CD4-positive, alpha-beta T cell treated with Interleukin-6 at 100 ng/mL for 8 hours (primary cell): ENCODE results near the gene VPS26C.

Experiments
- DNase-seq: peaks from one replicate; pipeline ENCODE4 v3.0.0-alpha.2; 2020; ENCODE audit warnings: mixed read lengths, low spot score

Gene VPS26C

GRCh38 chr21:37264808-37265207 lies 2.3 kb downstream of the VPS26C start:
- DNase-seq = no peak

GRCh38 chr21:37263827-37264600 lies 3.1 kb downstream of the VPS26C start:
- DNase-seq = no peak

GRCh38 chr21:37259426-37259825 lies 7.7 kb downstream of the VPS26C start:
- DNase-seq = no peak

GRCh38 chr21:37257967-37258877 lies 8.9 kb downstream of the VPS26C start:
- peak; percentile 71 for DNase-seq

GRCh38 chr21:37257511-37257966 lies 9.6 kb downstream of the VPS26C start:
- DNase-seq = no peak

- no peak for DNase-seq
Observed at GRCh38 chr21:37253991-37254390, 13.1 kb downstream of the VPS26C start.

- no peak for DNase-seq
Observed at GRCh38 chr21:37251294-37251634, 15.9 kb downstream of the VPS26C start.

- DNase-seq = no peak
Observed at GRCh38 chr21:37249112-37249904, 17.8 kb downstream of the VPS26C start.

GRCh38 chr21:37248298-37248697 lies 18.8 kb downstream of the VPS26C start:
- no peak for DNase-seq

- DNase-seq = no peak
Observed at GRCh38 chr21:37245151-37245550, 22.0 kb downstream of the VPS26C start.

- DNase-seq = no peak
Observed at GRCh38 chr21:37244501-37245095, 22.5 kb downstream of the VPS26C start.

GRCh38 chr21:37243961-37244360 lies 23.2 kb downstream of the VPS26C start:
- DNase-seq = no peak

GRCh38 chr21:37241426-37241825 lies 25.7 kb downstream of the VPS26C start:
- no peak for DNase-seq

- DNase-seq = no peak
Observed at GRCh38 chr21:37240978-37241377, 26.2 kb downstream of the VPS26C start.

- DNase-seq = peak; percentile 14
Observed at GRCh38 chr21:37237764-37238163, 29.4 kb downstream of the VPS26C start.

GRCh38 chr21:37237346-37237745 lies 29.8 kb downstream of the VPS26C start:
- DNase-seq = no peak

GRCh38 chr21:37233551-37234146 lies 33.5 kb downstream of the VPS26C start:
- DNase-seq = no peak

GRCh38 chr21:37232274-37233018 lies 34.7 kb downstream of the VPS26C start:
- DNase-seq = no peak

- DNase-seq = no peak
Observed at GRCh38 chr21:37231671-37232070, 35.5 kb downstream of the VPS26C start.

GRCh38 chr21:37231249-37231645 lies 35.9 kb downstream of the VPS26C start:
- no peak for DNase-seq
